Breast epithelium (tissue), 3 donors: ENCODE data around the gene SRGAP3.

Experiments
- CTCF ChIP-seq, 3 donors: fragments of 450-650 bp; IDR thresholded peaks; one replicate each; pipeline ENCODE4 v1.5.1; 2016 to 2017; ENCODE audit warnings: antibody characterized with exemption in 3 of 3, mild to moderate bottlenecking in 3 of 3, moderate library complexity in 3 of 3
- POLR2A ChIP-seq: fragments of 450-650 bp; IDR thresholded peaks from one replicate; pipeline ENCODE4 v1.6.1; 2016; ENCODE audit warnings: antibody characterized with exemption, mild to moderate bottlenecking, moderate library complexity

- TF ChIP-seq POLR2A: no peak
- TF ChIP-seq CTCF (IDR thresholded peaks at IDR 0.05): no peak
Measured at GRCh38 chr3:8988791-8989558, 260.5 kb downstream of the SRGAP3 start.
